IPS-NIHi7 (cell line): Measurements from ENCODE around the gene CIPC.

ENCODE experiments used
- DNase-seq: peaks from one replicate; pipeline ENCODE4 v3.0.0; 2012; ENCODE audit warnings: mixed read lengths; ENCODE audit errors: extremely low spot score

The CIPC gene

DNA sequence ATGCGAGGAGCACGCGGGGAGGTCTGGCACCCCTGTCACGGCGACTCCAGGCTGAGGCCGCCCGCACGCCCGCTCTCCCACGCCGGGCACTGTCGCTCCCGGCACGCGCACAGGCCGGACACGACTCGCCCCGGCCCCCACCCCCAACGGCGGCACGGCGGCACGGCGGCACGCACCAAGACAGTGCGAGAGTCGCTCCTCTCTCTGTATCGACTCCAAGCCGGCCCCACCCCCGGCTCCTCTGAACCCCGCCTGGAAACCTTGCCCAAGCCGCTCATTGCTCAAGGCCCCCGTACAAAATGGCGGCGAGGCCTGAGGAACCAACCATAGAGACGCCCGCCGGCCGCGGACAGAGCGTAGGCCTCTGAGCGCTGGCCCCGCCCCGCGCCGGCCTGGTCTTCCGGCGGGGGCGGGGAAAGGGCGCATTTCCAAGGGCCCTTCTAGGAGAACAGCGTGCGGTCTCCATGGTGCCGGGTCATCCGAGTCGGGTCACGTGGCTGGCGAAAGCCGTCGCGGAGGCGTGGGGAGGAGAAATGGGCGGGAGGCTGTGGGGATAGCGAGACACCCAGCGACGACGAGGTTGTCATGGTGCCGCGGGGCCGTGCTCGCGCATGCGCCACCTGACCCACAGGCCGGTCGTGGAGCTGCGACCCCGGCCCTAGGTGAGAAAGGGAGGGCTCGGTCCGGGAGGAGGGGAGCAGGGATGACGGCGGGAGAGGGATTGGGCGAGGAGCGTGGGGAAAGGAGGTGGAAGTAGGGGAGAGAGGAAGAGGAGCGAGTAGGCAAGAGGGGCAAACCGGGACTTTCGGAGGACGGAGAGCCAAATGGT is at the start of gene CIPC:
Gene CIPC (plus strand): TSS at position 559 of the 829 bp plus-strand sequence. CDS start 7,451 bp downstream, outside the sequence.
- DNase-seq: peak; percentile 96

DNA sequence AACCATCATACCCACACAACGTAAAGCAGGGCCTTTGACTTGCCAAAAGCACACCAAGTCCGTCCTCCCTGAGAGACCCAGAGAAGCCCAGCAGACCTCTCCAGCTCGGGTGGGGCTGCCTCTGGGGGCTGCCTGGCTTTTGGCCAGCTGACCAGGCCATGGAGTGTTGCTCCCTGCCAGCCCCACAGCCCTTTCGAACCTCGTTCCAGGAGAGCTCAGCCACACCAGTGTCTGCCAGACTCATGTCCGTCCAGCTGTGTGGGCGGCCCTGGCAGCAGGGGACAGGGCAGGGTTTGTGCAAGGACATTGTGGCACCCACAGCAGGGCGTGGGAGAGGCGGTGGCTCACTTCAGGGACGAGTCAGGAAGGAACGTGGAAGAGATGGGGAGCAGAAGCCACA is 46.9 kb upstream of the CIPC start:
- DNase-seq: no peak

GRCh38 chr14:77052281-77053044 is 45.6 kb upstream of the CIPC start:
- no peak for DNase-seq

DNA sequence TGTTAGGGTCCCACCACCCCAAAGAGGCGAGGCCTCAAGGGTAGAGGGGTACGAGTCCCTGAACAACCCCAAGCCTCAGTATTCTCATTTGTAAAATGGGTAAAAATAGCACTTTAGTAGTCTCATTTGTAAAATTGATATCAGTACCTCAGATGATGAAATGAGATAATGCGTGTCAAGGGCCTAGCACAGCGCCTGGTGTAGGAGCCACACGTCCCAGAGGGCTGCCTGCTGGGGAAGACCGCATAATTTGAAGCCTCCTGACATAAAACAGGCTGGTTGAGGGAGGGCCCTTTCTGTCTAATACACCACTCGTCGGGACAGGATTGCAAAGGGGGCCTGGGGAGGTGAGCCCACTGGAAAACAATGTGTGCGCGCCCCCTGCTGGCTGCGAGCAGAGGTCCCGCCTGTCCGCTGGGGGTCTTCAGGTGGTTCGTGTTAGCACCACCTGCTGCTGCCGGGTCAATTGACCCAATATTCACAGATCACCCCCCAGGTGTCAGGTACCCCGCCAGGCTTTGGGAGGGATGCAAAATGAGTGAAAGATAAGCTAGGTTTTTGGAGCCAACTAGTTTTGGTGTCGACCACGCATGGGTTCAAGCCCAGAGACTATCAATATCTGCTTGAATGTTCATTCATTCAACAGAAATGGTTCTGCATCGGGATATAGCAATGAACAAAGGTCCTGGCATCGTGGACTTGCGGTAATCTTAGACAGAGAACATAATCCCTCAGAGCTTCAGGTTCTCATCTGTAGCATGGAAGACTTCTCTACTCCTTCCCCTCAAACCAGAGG is 44.8 kb upstream of the CIPC start:
- DNase-seq: peak; percentile 91

DNA sequence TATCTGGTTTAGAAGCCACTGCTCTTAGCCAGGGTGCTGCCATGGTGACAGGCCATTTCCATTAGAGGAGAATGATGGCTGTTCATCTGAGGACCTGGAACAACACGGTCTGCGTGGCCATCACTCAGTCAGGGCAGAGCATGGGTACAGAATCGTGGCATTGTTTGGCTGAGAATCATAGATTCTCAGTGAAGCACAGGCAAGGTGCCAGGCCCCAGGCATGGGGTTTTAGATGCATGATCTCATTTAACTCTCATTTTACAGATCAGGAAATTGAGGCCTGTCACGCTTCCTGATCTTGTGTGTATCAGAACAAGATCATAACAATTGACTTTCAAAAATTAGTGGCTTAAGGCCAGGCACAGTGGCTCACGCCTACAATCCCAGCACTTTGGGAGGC is 42.8 kb upstream of the CIPC start:
- DNase-seq: no peak

GRCh38 chr14:77055981-77056380 is 42.1 kb upstream of the CIPC start:
- no peak for DNase-seq

DNA sequence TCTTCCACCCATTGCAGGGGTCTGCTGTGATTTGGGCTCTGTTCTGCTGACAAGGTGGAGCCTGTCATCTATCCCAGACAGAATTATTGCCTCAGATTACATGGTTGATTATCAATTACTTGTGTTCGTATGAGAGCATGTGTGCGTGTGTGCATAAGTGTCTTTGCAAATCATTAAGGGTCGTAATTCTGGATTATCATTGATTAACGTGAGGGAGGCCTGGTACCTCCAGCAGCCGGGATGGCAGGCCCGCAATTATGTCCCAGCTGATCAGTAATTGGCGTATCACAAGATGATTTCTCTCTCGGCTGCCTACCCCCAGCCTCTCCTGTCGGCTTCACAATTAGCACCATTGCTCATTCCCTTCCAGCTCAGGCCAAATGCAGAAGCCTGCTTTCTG is 39.9 kb upstream of the CIPC start:
- DNase-seq: no peak

DNA sequence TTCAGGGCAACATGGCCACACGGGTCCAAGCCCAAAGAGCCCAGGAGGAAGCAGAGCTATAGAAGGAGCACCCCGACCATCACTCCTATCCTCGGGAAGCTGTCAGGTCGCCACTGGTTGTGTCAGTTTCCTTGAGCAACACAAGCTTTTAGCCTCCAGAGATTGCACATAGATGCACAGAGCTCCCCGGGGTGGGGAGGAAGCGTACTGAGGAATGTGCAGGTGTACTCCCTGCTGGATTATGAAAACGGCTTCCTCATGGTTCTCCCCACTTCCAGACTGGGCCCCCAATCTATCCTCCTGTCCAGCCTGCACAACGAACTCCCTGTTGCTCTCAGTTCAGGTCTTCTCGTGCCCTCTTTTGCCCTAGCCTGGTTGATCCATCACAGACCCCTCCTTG is 39.3 kb upstream of the CIPC start:
- no peak for DNase-seq

DNA sequence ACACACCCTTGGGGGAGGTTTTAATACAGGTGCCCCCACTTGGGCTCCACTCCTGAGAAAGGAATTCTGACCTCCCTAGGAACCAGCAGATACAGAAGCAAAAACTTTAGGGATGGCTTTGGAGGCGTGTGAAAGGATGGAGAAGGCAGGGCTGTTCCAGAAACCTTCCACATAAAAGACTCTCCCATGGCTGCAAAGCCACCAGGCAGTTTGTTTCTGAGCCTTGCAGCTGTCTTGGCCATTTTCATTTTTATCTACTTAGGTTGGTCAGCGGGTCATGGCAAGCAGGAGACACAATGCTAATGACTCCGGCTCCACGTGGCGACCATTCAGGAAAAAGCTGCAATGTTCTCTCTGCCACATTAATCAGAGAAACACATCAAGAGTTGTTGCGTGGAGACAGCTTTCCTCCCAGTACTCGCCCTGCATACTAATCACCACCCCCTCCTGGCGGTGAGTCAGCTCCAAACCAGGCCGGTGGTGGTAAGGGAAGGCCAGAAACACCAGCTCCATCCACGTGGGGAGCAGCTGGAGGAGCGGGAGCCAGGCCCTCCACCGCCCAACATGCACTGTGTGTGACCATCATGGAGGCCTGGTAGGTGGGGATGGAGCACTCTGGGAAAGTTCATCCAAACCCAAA is 38.7 kb upstream of the CIPC start:
- DNase-seq: peak; percentile 83

DNA sequence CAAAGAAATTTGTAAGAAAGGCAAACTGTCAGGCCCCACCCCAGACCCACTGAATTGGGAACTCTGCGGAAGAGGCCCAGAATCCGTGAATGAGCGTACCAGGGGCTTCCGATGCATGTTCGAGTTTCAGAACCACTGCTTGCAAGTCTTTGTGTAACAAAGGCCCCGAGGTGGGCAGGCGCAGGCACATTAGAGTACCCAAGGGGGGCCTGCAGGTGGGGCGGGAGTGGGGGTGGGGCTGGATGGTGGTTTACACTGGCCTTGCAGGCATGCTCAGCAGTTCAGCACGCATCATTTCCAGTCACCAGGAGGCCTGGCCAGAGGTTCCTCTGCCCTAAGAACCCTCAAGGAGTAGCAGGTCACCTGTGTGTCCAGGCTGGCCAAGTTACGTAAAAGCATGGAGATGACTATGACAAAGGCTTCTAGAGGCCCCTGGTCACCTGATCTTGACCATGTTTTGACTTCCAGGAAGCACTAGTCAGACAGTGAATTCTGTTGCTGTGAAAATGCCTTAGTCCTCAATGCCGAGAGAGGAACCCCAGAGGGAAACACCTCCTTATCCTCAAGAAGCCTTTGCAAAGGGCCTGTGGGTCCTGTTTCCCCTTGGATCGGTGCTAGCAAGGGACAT is 36.3 kb upstream of the CIPC start:
- no peak for DNase-seq

DNA sequence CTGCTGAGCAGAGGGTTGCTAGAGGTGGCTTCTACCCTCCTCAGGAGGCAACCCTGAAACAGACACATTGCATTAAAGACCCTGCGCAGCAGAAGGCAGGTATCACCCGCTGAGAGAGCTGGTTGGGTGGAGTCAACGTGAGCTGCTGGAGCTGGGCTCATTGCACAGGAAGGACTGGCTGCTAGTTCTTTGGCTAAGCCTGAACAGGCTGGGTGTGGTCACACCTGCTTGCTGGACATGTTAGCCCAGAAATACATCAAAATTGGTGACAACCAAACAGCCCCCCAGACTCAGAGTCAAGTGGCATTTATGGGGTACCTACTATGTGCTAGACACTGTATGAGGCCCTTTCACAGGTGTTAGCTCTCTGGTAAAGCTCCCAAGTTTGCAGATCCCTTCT is 35.8 kb upstream of the CIPC start:
- DNase-seq: no peak

- DNase-seq: no peak
Measured at GRCh38 chr14:77063571-77064171, 34.4 kb upstream of the CIPC start.

GRCh38 chr14:77064521-77065178 is 33.4 kb upstream of the CIPC start:
- DNase-seq: no peak

DNA sequence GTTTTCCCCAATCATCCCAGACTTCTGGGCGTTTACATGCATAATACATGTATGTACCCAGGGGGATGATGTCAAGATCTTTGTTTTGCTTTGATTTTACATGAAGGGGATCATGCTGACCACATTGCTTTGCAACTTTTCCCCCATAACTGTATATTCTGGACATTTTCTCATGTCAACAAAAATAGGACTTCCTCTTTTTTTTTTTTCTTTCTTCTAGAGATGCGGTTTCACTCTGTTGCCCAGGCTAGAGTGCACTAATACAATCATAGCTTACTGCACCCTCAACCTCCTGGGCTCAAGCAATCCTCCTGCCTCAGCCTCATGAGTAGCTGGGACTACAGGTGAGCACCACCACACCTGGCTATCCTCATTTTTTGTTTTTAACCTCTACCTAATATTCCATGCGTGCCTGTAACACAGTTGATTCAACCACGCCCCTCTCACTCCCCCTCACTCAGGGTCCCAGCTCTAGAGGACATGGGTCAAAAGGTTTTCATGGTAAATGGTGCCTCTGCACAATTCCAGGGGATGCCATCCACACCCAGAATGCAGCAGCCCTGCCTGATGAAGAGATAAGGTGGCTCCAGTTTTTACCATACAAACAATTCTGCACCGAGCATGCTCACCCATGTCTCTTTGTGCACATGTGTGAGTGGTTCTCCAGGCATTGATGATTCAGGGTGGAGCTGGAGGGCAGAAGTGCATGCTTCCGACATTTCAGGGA is 32.0 kb upstream of the CIPC start:
- DNase-seq: no peak

- no peak for DNase-seq
Measured at GRCh38 chr14:77066578-77067172, 31.4 kb upstream of the CIPC start.

DNA sequence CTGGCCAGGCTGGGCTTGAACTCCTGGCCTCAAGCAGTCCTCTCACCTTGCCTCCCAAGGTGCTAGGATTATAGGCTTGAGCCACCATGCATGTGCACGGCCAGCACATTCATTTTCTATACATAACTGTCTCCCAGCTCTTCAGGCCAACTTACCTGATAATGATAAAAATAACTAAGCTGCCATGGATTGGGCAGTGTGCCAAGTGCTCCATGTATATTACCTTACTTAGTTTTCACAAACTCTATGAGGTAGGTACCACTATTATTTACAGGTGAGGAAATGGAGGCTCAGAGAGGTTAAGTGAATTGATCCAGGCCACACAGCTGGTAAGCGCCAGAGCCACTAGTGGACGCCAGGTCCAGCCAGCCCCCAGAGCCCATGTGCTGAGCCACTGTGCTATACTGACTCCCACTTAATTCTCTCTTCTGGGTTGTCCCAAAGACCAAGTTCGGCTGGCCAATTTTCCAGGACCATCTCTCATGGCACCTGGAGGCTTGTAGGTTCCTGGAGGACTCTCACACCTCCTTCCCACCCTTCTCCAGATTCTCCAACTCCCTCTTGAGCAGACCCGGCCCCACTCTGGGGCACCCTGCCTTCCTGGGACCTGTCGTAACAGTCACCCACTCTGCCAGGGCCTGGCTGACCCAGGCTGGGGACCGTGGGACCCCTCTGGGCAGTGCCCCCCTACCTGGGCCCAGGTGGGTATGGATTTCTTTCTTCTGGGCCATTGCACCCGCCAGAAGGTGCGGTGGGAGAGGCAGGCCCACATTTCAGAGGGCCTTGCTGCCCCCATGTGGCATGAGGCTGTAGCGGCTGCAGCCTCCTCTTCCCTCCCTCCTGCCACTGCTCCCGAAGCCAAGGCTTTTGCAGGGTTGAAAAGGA is 30.2 kb upstream of the CIPC start:
- peak; percentile 82 for DNase-seq

DNA sequence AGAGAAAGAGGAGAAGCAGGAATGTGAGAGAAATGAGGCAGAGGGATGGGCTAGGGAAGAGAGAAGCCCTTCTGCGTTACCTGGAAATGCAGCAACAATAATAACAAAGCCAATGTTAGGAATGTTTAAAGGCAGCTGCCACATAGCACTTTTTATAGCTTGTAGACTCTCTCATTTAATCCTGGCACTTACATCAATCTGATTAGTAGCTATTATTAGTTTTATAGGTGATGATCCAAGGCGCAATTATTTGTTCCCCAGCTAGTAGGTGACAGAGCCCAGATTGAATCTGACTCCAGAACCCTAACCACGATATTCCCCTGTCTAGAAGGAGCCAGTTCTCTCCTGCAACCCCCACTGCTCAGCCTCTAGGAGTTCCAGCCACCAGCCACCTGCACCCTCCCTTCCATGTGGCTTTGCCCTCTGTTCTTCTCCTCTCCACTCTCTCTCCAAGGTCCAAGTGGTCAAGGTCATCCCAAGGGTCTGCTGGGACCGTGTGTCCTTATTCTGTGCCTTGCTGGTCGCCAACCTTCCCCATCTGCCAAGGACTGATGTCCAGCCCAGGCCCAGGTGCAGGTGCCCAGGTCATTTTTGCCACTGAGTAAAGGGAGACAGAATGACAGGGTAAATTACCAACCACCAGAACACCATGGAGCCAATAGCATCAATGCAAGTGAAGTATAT is 29.4 kb upstream of the CIPC start:
- DNase-seq: no peak

GRCh38 chr14:77069551-77069950 is 28.5 kb upstream of the CIPC start:
- no peak for DNase-seq
